ENCODE results near the gene NT5C3B. TPM values are rescaled to one million over a fixed set of nuclear protein-coding genes. Genes with fewer than 3 reads are reported as not detected.
A peak's percentile ranks its signal among the peaks of the same experiment; 100 is the strongest.

Gene NT5C3B
- total RNA-seq, 2 donors from 2014 or later, result 16.0 to 18.8 TPM

GRCh38 chr17:41814195-41814594 lies 21.8 kb downstream of the NT5C3B start:
- intact Hi-C loops (cut with DNase I, micrococcal nuclease), result no loop called here
- ATAC-seq (no peak), DNase-seq (no peak)

DNA sequence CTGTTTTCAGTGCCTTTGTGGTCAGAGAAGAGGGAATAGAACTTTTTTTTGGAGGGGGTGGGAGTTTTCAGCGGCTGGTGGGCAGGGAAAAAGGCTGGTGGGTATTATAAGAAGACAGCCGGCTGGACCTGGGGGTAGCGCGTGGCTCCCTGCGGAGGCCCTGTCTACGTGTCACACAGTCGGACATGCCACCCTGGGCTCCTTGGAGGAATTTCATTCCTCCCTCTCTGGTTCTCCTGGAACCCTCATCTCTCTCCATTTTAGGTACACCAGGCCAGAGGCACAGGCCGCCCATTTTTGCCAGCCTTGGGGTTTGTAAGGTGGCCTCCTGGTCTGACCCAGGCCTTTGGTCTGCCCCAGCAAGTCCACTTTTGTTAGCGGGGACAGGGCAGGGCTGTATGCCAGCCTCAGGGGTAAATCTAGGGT lies 22.3 kb downstream of the NT5C3B start:
- ATAC-seq, result no peak
- intact Hi-C loops (cut with DNase I, micrococcal nuclease), result no loop called here
- DNase-seq, result no peak

GRCh38 chr17:41813152-41813680 lies 22.8 kb downstream of the NT5C3B start:
- no peak for ATAC-seq
- DNase-seq, result no peak
- intact Hi-C loops (cut with DNase I, micrococcal nuclease), result no loop called here

GRCh38 chr17:41812381-41813151 lies 23.5 kb downstream of the NT5C3B start, which contains the start of gene FKBP10:
Gene FKBP10, plus strand, starts transcription at chr17:41813004. Its CDS starts 31 bp downstream, at chr17:41813035.
- DNase-seq, result peak; percentile 56 to 63
- ATAC-seq, result peak; percentile 10
- intact Hi-C loops (cut with DNase I, micrococcal nuclease), result no loop called here

DNA sequence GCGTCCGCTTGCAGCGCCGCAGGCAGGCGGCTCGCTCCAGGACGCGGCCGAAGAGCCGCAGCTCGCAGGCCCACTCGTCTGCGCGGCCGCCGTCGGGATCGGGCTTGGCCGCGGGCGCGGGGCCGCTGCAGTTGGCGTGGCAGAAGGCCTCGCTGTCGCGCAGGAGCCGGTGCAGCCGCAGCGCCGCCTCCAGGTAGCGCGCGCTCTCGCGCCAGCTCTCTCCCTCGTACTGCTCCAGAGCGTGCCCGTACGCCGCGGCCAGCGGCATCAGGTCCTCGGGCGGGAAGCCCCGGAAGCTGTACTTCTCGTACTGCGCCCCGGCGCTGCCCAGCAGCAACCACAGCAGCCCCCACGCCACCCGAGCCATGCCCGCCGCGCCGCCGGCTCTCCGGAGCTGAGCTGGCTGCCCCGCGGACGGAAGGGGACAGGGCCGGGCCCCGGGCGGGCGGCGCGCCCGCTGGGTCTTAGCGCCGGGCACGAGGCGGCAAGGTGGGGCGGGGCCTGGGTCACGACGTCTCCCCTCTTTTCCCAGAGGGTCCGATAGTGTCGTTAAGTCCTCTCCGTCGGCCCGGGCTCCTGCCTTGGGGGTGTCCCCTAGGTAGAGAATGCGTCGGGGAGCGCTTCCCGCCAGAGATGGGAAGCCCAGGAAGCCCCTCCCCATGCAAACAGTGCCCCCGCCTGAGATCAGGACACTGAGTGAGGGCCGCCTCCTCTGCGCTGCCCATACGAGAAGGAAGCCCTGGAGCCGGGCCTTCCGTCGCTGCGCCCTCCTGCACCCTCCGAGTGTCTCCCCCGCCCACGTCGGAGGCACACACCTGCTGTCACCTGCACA lies 24.3 kb downstream of the NT5C3B start, which contains the start of gene P3H4:
Gene P3H4 (minus strand): TSS at position 401 of the 832 bp plus-strand sequence. CDS start 34 bp downstream, at position 367.
- intact Hi-C loops (cut with DNase I, micrococcal nuclease), result no loop called here
- ATAC-seq, result peak; percentile 81
- DNase-seq, result peak; percentile 66 to 88

DNA sequence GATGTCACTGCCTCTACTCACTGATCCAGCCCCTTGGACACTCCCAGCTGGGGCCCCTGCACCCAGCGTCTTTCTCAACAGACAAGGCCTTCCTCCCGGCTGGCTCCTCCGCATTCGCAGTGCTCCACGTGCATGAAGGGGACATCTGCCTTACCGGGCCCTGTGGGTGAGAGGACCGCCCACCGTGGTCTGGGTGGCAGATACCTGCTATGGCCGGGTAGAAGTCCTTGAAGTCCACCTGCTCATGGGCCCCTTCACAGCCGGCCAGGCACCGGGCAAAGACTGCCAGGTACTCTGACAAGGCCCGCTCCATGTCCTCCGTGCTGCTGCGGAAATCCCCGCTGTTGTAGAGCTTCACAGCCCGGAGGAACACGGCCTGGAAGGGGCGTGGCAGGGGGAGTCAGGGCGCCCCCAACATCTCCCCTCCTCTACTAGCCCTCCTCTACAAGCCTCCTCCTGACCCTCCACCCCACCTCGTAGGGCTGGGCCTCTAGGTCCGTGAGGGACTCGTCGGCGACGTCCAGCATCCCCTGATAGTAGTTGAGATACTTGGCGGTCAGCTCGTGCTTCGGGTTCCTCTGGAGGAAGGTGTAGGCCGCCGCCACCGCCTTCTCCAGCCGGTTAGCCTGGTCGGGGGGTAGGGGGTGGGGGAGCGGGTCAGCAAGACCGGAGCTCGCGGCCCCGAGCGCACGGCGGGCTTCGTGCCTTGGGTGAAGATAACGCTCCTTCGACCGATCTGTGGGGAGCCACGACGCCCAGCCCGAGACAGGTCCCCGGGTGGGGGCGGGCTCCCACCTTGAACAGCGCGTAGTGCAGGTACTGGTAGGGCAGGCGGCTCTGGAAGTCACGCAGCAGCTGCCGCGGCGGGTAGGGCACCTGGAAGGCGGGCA lies 25.1 kb downstream of the NT5C3B start:
- intact Hi-C loops (cut with DNase I, micrococcal nuclease), result no loop called here
- peak; percentile 23 for ATAC-seq
- no peak for DNase-seq

- ATAC-seq (peak; percentile 85), DNase-seq (peak; percentile 49 to 77)
- intact Hi-C loops (cut with DNase I, micrococcal nuclease), result loop anchor here in 1 of 2 donors (10.0 kb wide), 1 partner anchor 72 kb away; the partner anchor contains the start of gene HAP1
Measured at GRCh38 chr17:41806685-41807445, 29.2 kb downstream of the NT5C3B start.

DNA sequence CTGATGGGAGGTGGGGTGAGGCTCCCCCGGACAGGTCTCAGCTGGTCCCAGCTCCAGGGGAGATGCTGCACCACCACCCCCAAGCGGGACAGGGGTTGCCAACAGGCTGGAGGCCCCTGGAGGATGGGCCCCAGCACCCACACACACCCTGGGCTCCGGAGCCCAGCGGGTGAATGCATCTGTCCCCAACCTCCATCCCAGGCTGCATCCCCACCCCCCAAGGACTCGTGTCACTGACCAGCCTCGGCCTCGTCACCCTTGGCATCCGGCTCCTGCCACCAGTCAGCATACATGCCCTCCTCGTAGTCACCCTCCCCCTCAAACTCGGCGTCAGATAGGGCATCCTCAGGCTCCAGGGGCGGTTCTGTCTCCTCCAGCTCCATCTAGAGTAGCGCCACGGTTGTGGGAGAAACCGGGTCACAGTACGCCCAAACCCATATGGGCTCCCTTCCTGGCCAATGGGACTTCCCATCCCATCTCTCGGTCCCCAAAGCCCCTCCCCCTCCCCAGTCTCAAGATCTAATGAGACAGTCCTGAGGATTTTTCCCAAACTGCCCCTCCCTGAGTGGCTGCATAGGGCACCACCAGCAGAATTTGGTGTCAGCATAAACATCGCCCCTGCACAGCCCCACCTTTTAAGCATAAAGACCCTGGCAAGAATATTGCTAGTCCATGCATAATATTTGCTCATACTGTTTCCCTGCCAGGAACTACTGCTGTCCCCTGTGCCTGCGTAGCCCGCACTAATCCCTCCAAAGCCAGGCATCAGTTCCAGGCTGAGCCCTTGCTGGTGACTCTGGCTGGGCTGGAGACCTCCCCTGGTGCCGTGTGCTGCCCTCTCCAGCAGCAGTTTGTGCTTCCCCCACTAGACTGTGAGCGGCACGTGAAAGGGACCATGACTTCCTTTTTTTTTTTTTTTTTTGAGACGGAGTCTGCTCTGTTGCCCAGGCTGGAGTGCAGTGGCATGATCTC lies 32.7 kb downstream of the NT5C3B start:
- ATAC-seq, result no peak
- intact Hi-C loops (cut with DNase I, micrococcal nuclease), result loop anchor here in 1 of 2 donors (10.0 kb wide), 1 partner anchor 69 kb away; the partner anchor contains the start of gene HAP1
- no peak for DNase-seq

DNA sequence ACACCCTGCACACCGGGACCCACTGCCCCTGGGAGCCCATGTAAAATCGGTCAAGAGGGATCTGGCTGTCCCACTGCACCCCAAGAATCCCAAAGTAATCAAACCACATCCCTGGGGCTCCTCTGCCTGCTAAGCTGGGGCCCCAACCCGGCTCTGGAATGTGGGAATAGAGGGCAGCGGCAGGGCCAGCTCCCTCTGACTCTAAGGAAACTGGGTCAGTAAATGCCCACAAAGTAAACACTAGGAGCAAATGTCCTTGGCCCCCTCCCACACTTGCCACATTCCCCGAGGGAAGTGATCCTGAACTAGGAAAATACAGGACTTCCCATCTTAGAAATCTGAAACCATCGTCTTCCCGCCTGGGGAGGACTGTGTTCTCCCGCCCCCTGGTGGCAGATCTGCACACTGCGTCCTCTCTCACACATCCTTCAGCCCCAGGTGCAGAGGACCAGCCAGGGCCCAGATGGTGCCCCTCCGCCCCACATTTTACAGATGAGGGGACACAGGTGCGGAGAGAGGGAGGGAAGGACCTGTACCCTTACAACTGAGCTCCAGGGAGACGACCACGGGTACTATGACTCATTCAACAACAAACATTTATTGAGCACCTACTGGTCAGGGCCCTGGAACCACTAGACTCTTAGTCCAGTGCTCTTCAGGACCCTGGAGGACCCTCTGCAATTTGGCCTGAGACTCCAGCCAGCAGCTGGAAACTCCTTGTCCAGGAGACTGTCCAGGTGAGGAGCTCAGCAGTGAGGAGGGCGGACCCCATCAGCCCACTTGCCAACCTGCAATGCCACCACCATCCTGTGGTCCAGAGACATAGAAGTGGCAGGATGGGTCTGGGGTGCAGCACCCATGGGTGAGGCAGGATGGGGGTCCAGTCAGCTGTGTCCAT lies 34.4 kb downstream of the NT5C3B start:
- DNase-seq (peak; percentile 71 to 92), ATAC-seq (peak; percentile 64)
- intact Hi-C loops (cut with DNase I, micrococcal nuclease), result loop anchor here (2.0 to 10.0 kb wide), 2 partner anchors 63 to 67 kb away; partner anchors contain the start of gene HAP1 (in 1 of the 2)

- intact Hi-C loops (cut with DNase I, micrococcal nuclease), result loop anchor here (2.0 to 10.0 kb wide), 2 partner anchors 62 to 66 kb away; partner anchors contain the start of gene HAP1 (in 1 of the 2)
- ATAC-seq, result peak; percentile 89
Measured at GRCh38 chr17:41800601-41801373, 35.2 kb downstream of the NT5C3B start.

GRCh38 chr17:41799366-41799765 lies 36.7 kb downstream of the NT5C3B start:
- ATAC-seq (no peak), DNase-seq (no peak)
- intact Hi-C loops (cut with DNase I, micrococcal nuclease), result no loop called here

More at GRCh38 chr17:41800601-41801373, 35.2 kb downstream of the NT5C3B start:
- peak; percentile 88 to 94 for DNase-seq

DNA sequence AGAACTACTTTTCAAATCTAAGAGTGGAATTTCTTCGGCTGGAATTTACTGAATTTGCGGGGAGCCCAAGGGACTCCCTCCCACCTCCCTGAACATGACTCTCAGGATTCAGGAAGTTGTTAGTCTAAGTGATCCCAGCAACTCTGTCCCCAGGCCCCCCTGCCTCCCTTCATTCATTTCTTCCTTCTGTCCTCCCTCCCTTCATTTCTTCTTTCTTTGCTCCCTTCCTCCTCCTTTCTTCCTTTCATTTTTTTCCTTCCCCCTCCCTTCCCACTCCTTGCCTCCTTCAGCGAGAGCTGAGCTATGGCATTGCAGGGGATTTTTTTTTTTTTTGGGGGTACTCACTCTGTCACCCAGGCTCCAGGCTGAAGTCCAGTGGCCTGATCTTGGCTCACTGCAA lies 38.7 kb downstream of the NT5C3B start:
- intact Hi-C loops (cut with DNase I, micrococcal nuclease), result no loop called here
- ATAC-seq (no peak), DNase-seq (no peak)

DNA sequence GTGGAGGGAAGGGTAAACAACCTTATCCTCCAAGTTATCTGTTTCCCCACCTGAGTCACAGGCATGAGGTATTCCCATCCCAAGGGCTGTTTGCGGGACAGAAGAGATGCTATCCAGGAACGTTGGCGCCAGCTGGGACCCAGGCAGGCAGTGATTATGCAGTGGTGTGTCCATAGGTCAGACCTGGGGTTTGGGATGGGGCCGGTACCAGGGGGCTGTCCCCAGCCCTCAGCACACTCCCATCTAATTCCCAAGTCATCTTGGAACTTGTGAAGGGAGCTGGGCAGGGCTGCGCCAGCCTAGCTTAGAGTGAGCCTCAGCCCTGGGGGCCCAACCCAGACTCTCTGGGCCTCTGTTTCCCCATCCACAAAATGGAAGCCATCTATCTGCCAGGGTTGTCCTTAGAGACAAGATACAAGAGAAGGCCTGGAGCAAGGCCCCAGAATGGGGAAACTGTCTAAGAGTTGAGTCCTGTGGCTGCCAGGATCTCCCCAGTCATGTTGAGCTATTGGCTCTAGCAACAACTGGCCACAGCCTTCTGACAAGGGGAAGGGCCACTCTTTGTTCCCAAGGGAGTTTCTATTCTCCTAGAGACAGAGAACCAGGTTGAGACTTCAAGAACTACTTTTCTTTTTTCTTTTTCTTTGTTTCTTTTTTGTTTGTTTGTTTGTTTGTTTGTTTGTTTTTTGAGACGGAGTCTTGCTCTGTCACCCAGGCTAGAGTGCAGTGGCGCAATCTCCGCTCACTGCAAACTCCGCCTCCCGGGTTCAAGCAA lies 39.7 kb downstream of the NT5C3B start:
- DNase-seq, result no peak

DNA sequence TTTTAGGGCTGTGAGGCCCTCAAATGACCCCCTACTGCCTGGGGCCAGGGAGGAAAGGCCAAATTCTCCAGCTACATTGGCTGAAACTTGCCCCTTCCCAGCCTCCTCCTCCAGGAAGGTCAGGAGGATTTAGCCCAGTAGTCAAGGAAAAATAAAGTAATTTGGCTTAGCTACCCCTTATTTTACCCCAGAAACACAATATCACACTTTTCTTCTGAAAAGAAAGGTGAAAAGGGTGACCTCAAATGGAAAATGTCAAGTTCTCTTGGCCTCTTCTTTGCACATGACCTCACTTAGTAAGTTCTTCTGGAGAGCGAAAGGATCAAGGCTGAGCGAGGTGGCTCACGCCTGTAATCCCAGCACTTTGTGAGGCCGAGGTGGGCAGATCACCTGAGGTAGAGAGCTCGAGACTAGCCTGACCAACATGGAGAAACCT lies 41.5 kb downstream of the NT5C3B start:
- no peak for ATAC-seq
- intact Hi-C loops (cut with DNase I, micrococcal nuclease), result no loop called here
- DNase-seq, result no peak

More for the DNA sequence above, 39.7 kb downstream of the NT5C3B start:
- intact Hi-C loops (cut with DNase I, micrococcal nuclease), result no loop called here
- ATAC-seq, result no peak
